ENCODE results near the gene MYO3B.

Gene MYO3B

GRCh38 chr2:170371231-170371998, 193.5 kb downstream of the MYO3B start:
- Histone ChIP-seq H3K27ac (ENCODE audit: low read length) (no peak overlapping the region), H3K9me3 (replicated peaks; ENCODE audit: insufficient read depth, low read length) (no peaks in the 10 kb centered on the region), H2AFZ (ENCODE audit: low read length) (no peak overlapping the region), H3K4me3 (ENCODE audit: low read length) (no peak overlapping the region), H3K9me2 (replicated peaks; ENCODE audit: insufficient read depth, low read length) (no peaks in the 10 kb centered on the region), H4K20me1 (ENCODE audit: insufficient read depth, low read length) (no peaks in the 10 kb centered on the region), H3K4me1 (ENCODE audit: low read length) (no peaks in the 10 kb centered on the region), H3K9ac (ENCODE audit: low read length) (no peak overlapping the region), H3F3A (ENCODE audit: insufficient read depth, low read length) (no peaks in the 10 kb centered on the region), H3K79me2 (ENCODE audit: low read length) (no peaks in the 10 kb centered on the region), H3K36me3 (replicated peaks; ENCODE audit: insufficient read depth, low read length) (no peaks in the 10 kb centered on the region), H3K27me3 (replicated peaks; ENCODE audit: insufficient read depth, low read length) (no peaks in the 10 kb centered on the region), H3K4me2 (ENCODE audit: low read depth, low read length) (no peak overlapping the region)
- no peak for TF ChIP-seq EZH2 (optimal IDR thresholded peaks at IDR 0.05; ENCODE audit: low read depth, low read length)
- no peak for TF ChIP-seq EZH2phosphoT487 (IDR thresholded peaks at IDR 0.05; ENCODE audit: low read length)
- TF ChIP-seq, protein P1, sequence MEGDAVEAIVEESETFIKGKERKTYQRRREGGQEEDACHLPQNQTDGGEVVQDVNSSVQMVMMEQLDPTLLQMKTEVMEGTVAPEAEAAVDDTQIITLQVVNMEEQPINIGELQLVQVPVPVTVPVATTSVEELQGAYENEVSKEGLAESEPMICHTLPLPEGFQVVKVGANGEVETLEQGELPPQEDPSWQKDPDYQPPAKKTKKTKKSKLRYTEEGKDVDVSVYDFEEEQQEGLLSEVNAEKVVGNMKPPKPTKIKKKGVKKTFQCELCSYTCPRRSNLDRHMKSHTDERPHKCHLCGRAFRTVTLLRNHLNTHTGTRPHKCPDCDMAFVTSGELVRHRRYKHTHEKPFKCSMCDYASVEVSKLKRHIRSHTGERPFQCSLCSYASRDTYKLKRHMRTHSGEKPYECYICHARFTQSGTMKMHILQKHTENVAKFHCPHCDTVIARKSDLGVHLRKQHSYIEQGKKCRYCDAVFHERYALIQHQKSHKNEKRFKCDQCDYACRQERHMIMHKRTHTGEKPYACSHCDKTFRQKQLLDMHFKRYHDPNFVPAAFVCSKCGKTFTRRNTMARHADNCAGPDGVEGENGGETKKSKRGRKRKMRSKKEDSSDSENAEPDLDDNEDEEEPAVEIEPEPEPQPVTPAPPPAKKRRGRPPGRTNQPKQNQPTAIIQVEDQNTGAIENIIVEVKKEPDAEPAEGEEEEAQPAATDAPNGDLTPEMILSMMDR (IDR thresholded peaks at IDR 0.05; ENCODE audit: low read length): no peak
- no peak for DNase-seq

DNA sequence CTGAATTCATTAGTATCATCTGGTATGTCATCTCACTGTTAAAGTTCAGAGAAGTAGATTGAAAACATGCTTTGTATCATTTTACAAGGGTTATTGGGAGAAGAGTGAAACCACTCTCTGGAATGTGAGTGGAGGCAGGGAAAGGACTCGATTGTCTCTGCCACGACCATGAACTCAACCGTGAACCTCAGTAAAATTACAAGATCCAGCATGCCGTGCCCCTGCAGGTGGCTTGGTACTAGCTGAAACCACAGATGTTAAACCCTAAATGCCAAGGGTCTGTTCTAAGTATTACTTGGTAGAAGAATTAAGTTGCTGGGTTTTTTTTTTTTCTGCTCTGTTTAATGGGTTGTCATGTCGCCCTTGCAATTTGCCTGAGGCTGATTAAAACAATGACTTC, 197.2 kb downstream of the MYO3B start:
- H3K4me2 ChIP-seq (ENCODE audit: low read depth, low read length): no peak overlapping the region
- no peak overlapping the region for H3K9ac ChIP-seq (ENCODE audit: low read length)
- TF ChIP-seq EZH2phosphoT487 (IDR thresholded peaks at IDR 0.05; ENCODE audit: low read length): no peak
- TF ChIP-seq, protein P1 (IDR thresholded peaks at IDR 0.05; ENCODE audit: low read length): no peak
- TF ChIP-seq EZH2 (optimal IDR thresholded peaks at IDR 0.05; ENCODE audit: low read depth, low read length): no peak
- no peak overlapping the region for H2AFZ ChIP-seq (ENCODE audit: low read length)
- H3K27me3 ChIP-seq (replicated peaks; ENCODE audit: insufficient read depth, low read length): no peaks in the 10 kb centered on the region
- H3K27ac ChIP-seq (ENCODE audit: low read length): no peak overlapping the region
- H3K79me2 ChIP-seq (ENCODE audit: low read length): no peaks in the 10 kb centered on the region
- no peak for DNase-seq
- H3K9me2 ChIP-seq (replicated peaks; ENCODE audit: insufficient read depth, low read length): no peaks in the 10 kb centered on the region
- no peaks in the 10 kb centered on the region for H4K20me1 ChIP-seq (ENCODE audit: insufficient read depth, low read length)
- no peak overlapping the region for H3K4me3 ChIP-seq (ENCODE audit: low read length)
- no peaks in the 10 kb centered on the region for H3F3A ChIP-seq (ENCODE audit: insufficient read depth, low read length)
- no peaks in the 10 kb centered on the region for H3K36me3 ChIP-seq (replicated peaks; ENCODE audit: insufficient read depth, low read length)
- no peaks in the 10 kb centered on the region for H3K9me3 ChIP-seq (replicated peaks; ENCODE audit: insufficient read depth, low read length)
- H3K4me1 ChIP-seq (ENCODE audit: low read length): no peaks in the 10 kb centered on the region

GRCh38 chr2:170377500-170378207, 199.7 kb downstream of the MYO3B start:
- H4K20me1 ChIP-seq (ENCODE audit: insufficient read depth, low read length): no peaks in the 10 kb centered on the region
- H3K79me2 ChIP-seq (ENCODE audit: low read length): no peaks in the 10 kb centered on the region
- no peaks in the 10 kb centered on the region for H3F3A ChIP-seq (ENCODE audit: insufficient read depth, low read length)

More at GRCh38 chr2:170377500-170378207, 199.7 kb downstream of the MYO3B start:
- Histone ChIP-seq H2AFZ (ENCODE audit: low read length) (no peak overlapping the region), H3K4me2 (ENCODE audit: low read depth, low read length) (no peak overlapping the region), H3K9me2 (replicated peaks; ENCODE audit: insufficient read depth, low read length) (no peaks in the 10 kb centered on the region), H3K9ac (ENCODE audit: low read length) (no peak overlapping the region), H3K4me1 (ENCODE audit: low read length) (no peaks in the 10 kb centered on the region), H3K27ac (ENCODE audit: low read length) (no peak overlapping the region), H3K27me3 (replicated peaks; ENCODE audit: insufficient read depth, low read length) (no peaks in the 10 kb centered on the region), H3K36me3 (replicated peaks; ENCODE audit: insufficient read depth, low read length) (no peaks in the 10 kb centered on the region), H3K4me3 (ENCODE audit: low read length) (no peak overlapping the region), H3K9me3 (replicated peaks; ENCODE audit: insufficient read depth, low read length) (no peaks in the 10 kb centered on the region)
- TF ChIP-seq EZH2phosphoT487 (IDR thresholded peaks at IDR 0.05; ENCODE audit: low read length): no peak
- TF ChIP-seq, protein P1 (IDR thresholded peaks at IDR 0.05; ENCODE audit: low read length): no peak
- no peak for TF ChIP-seq EZH2 (optimal IDR thresholded peaks at IDR 0.05; ENCODE audit: low read depth, low read length)
- no peak for DNase-seq
